ENCODE results near the gene IFNGR2. TPM values are rescaled to one million over a fixed set of nuclear protein-coding genes. Genes with fewer than 3 reads are reported as not detected.

Gene IFNGR2
- total RNA-seq, 4 donors from 2014 or later = 53.7 to 96.3 (median 67.6) TPM

DNA sequence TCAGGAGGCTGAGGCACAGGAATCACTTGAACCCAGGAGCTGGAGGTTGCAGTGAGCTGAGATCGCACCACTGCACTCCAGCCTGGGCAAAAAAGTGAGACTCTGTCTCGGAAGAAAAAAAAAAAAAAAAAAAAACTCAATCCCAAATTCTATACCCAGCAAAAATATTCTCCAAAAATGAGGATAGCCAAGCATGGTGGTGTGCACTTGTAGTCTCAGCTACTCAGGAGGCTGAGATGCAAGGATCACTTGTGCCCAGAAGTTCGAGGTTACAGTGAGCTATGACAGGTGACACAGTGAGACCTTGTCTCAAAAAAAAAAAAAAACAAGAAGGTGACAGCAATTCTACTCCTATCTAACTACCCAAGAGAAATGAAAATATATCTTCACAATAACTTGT is 70.1 kb downstream of the IFNGR2 start:
- no peak overlapping the region for H3K4me3 ChIP-seq
- H3K4me1 ChIP-seq = peaks cover 0 to 7% (median 3%) of the 10 kb centered on the region in 4 donors
- TF ChIP-seq, protein P1, sequence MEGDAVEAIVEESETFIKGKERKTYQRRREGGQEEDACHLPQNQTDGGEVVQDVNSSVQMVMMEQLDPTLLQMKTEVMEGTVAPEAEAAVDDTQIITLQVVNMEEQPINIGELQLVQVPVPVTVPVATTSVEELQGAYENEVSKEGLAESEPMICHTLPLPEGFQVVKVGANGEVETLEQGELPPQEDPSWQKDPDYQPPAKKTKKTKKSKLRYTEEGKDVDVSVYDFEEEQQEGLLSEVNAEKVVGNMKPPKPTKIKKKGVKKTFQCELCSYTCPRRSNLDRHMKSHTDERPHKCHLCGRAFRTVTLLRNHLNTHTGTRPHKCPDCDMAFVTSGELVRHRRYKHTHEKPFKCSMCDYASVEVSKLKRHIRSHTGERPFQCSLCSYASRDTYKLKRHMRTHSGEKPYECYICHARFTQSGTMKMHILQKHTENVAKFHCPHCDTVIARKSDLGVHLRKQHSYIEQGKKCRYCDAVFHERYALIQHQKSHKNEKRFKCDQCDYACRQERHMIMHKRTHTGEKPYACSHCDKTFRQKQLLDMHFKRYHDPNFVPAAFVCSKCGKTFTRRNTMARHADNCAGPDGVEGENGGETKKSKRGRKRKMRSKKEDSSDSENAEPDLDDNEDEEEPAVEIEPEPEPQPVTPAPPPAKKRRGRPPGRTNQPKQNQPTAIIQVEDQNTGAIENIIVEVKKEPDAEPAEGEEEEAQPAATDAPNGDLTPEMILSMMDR (IDR thresholded peaks at IDR 0.05) = no peak
- no peak for TF ChIP-seq POLR2A (IDR thresholded peaks at IDR 0.05)
- H3K27ac ChIP-seq = no peak overlapping the region
- H3K27me3 ChIP-seq = no peaks in the 10 kb centered on the region
- DNase-seq = no peak
- H3K36me3 ChIP-seq = no peaks in the 10 kb centered on the region
- no peaks in the 10 kb centered on the region for H3K9me3 ChIP-seq

DNA sequence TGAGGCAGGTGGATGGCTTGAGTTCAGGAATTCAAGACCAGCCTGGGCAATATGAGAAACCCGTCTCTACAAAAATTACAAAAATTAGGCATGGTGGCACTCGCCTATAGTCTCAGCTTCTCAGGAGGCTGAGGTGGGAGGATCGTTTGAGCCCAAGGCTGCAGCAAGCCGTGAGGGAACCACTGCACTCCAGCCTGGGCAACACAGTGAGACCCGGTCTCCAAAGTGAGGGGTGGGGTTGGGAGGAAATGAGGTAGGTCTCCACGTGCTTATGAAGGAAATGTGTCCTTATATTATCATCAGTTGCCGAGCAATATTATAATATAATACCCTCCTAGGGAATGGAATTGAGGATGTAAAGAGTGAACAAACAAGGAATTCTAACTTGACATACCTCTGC is 73.9 kb downstream of the IFNGR2 start:
- Histone ChIP-seq H3K9me3 (no peaks in the 10 kb centered on the region), H3K36me3 (no peaks in the 10 kb centered on the region), H3K4me3 (no peak overlapping the region), H3K27ac (no peak overlapping the region), H3K27me3 (no peaks in the 10 kb centered on the region), H3K4me1 (peaks cover 0 to 8% (median 3%) of the 10 kb centered on the region in 4 donors)
- TF ChIP-seq POLR2A (IDR thresholded peaks at IDR 0.05) = no peak
- DNase-seq = no peak

DNA sequence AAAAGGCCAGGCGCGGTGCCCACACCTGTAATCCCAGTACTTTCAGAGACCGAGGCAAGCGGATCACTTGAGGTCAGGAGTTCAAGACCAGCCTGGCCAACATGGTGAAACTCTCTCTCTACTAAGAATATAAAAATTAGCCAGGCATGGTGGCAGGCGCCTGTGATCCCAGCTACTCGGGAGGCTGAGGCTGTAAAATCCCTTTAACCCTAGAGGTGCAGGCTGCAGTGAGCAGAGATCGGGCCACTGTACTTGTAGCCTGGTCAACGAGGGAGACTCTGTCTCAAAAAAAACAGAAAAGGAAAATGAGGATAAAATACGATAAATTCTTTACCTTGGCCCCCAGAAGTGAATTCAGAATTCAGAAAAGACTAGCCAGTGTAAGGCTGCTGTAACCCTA is 75.0 kb downstream of the IFNGR2 start:
- Histone ChIP-seq H3K27ac (peak overlapping the region in 1 of 4 donors; percentile 99), H3K4me1 (peaks cover 0 to 8% (median 3%) of the 10 kb centered on the region in 4 donors), H3K4me3 (peak overlapping the region; percentile 18 to 92 (median 90)), H3K9me3 (no peaks in the 10 kb centered on the region), H3K27me3 (no peaks in the 10 kb centered on the region), H3K36me3 (no peaks in the 10 kb centered on the region)
- DNase-seq = no peak
- TF ChIP-seq, protein P1 (IDR thresholded peaks at IDR 0.05) = peak in 1 of 6 experiments; percentile 2
- TF ChIP-seq POLR2A (IDR thresholded peaks at IDR 0.05) = no peak

DNA sequence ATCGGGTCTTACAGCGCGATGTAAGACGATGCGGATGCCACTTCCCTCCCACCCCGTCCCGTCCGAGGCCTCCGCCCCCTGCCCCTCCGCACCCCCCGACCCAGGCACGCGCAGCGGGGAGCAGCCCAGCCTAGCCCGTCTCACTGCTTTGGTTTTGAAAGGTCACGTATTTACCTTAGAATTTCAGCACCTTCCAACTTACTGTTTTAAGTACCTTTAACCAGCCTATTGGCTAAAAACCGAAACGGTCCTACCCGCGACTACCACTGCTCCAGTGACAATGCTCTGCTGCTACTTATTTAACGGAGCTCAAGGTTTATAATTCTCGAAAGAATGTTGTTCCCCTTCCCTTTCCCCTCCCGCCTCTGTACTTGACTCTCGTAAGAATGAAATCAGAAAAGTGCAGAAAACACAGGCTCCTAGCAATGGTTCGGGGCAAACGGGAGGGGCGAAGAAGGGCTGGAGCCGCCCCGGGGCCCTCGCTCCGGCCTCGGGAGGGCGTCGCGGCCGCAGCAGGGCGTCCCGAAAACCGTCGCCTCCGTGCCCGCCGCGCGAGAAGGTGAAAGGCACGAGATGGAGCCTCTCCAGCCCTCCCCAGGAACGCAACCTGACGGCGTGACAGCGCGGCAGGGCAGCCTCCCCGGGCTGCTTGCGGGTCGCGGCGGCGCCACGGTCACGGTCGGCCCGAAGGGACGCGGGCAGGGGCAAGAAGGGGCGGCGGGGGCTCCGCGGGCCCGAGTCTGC is 75.9 kb downstream of the IFNGR2 start:
- H3K27ac ChIP-seq = peak overlapping the region; percentile 96 to 99 (median 98)
- H3K9me3 ChIP-seq = no peaks in the 10 kb centered on the region
- H3K4me3 ChIP-seq = peak overlapping the region; percentile 89 to 95 (median 91)
- TF ChIP-seq, protein P1 (IDR thresholded peaks at IDR 0.05) = peak in 2 of 6 experiments; percentile 5 to 20
- no peak for TF ChIP-seq POLR2A (IDR thresholded peaks at IDR 0.05)
- no peaks in the 10 kb centered on the region for H3K27me3 ChIP-seq
- no peaks in the 10 kb centered on the region for H3K36me3 ChIP-seq
- DNase-seq = peak; percentile 39 to 60 (median 58)
- H3K4me1 ChIP-seq = peaks cover 0 to 8% (median 3%) of the 10 kb centered on the region in 4 donors

DNA sequence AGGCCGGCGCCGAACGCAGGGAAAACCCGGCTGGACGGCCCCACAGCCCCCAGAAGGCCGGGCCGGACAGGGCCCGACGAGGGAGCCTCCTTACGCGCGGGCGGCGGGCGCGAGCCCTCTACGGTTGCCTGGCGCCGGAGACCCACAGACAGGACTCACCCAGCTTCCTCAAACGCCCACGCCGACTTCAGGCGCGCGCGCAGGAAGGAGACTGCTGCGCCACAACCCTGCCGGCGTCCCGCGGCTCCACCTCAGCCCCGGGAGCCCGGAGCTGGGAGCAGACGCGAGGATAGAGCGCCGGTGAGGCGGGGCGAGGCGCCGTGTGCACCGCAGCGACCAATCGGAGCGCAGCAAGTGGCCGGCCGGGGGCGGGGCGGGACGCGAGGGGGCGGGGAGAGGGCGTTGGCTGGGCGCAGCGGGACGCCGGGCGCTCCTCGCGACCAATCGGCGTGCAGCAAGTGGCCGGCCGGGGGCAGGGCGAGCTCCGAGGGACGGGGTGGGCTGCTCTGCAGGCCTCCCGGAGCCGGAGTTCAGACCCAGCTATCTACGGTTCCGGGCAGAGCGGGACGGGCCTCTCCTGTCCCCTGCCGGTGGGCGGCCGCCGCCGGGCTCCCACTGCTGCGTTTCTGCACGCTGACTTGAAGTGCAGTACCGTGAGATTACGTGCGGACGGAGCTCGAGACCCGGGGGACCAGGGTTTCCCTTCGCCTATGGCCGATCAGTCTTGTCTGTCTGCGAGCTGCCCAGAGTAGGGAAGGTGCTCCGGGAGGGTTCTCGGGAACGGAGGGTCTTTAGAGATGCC is 76.7 kb downstream of the IFNGR2 start, which contains the start of gene TMEM50B:
Gene TMEM50B (minus strand): TSS at position 296 of the 802 bp plus-strand sequence. CDS start 11,089 bp downstream, outside the sequence.
- TF ChIP-seq, protein P1 (IDR thresholded peaks at IDR 0.05) = peak; percentile 32 to 70 (median 50)
- TF ChIP-seq POLR2A (IDR thresholded peaks at IDR 0.05) = peak; percentile 81 to 93
- Histone ChIP-seq H3K27ac (peak within 1 kb of the TSS; percentile 96 to 99 (median 98)), H3K4me1 (peaks cover 0 to 8% (median 3%) of the 10 kb centered on the region in 4 donors), H3K36me3 (no peaks in the 10 kb centered on the region), H3K4me3 (peak within 1 kb of the TSS; percentile 89 to 95 (median 91)), H3K27me3 (no peaks in the 10 kb centered on the region), H3K9me3 (no peaks in the 10 kb centered on the region)
- peak; percentile 92 to 100 (median 98) for DNase-seq

Data from Peyer's patch (tissue), 4 donors.